AG09319 (cell line): ENCODE results near the gene DCLK1.

Experiments
- DNase-seq: peaks from one replicate; pipeline ENCODE4 v3.0.0-alpha.2; 2010; ENCODE audit warnings: low read depth; ENCODE audit errors: extremely low read depth
- TF ChIP-seq, protein P1 (sequence below): IDR thresholded peaks from 2 replicates; pipeline ENCODE4 v1.5.1; 2011; ENCODE audit warnings: low read depth, mild to moderate bottlenecking, inconsistent platforms, low read length, moderate library complexity

DCLK1 gene

DNA sequence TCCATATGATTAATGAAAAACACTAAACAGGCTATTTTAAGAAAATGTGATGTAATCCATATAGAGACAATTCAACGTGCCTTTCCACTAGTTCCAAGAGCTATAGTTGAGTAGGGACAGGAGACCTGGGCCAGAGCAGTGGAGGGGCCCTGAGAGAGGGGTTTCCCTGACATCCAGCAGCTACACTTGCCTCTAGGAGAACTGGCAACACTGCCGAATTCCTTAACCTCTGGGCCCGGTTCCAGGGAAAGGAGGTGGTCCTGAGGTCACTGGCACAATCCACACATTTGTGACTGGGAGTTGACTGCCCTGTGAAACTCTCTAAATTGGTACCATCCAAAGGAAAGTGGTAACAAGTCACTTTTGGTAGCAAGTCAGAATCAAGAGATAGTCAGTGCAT lies 264.4 kb downstream of the DCLK1 start:
- TF ChIP-seq, protein P1, sequence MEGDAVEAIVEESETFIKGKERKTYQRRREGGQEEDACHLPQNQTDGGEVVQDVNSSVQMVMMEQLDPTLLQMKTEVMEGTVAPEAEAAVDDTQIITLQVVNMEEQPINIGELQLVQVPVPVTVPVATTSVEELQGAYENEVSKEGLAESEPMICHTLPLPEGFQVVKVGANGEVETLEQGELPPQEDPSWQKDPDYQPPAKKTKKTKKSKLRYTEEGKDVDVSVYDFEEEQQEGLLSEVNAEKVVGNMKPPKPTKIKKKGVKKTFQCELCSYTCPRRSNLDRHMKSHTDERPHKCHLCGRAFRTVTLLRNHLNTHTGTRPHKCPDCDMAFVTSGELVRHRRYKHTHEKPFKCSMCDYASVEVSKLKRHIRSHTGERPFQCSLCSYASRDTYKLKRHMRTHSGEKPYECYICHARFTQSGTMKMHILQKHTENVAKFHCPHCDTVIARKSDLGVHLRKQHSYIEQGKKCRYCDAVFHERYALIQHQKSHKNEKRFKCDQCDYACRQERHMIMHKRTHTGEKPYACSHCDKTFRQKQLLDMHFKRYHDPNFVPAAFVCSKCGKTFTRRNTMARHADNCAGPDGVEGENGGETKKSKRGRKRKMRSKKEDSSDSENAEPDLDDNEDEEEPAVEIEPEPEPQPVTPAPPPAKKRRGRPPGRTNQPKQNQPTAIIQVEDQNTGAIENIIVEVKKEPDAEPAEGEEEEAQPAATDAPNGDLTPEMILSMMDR: no peak
- no peak for DNase-seq

DNA sequence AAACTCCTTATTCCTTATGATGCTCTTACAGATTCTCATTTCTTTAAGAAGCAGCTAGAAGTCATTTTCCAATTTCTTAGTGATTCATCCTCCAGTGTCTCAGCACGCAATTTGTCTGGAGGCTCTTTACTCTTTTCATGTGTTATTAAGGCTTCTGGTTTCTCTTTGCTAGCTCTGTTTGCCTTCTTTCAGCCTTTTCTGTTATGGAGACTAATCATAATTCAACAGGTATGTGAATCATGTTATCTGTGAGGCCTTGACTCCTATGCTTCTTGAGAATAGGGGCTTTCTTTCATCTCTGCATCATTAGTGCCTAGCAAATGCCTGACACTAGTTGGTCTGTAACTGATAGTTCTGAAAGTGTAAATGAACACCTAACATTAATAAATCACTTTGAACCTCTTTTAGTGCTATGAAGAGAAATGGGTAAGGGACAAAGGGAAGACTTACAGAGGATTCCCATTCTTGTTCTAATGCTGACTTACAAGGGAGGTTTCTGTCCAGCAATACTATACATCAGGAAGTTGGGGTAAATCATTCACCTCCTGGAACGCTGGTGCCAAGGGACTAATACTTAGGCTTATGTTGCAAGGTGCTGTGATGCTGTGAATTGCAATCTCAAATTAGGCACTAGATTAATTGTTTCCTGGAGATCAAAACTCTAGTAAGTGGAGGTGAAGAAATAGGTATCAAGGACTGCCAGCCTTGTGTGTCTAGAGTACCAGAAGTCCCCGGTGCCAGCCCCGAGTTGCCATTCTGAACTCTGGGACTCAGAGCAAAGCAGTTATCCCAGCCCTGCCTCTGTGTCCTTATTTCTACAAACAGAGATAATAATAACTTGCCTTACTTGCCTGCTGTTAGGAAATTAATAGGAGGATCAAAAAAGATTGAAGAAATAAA lies 265.6 kb downstream of the DCLK1 start:
- DNase-seq: no peak
- TF ChIP-seq, protein P1: no peak

DNA sequence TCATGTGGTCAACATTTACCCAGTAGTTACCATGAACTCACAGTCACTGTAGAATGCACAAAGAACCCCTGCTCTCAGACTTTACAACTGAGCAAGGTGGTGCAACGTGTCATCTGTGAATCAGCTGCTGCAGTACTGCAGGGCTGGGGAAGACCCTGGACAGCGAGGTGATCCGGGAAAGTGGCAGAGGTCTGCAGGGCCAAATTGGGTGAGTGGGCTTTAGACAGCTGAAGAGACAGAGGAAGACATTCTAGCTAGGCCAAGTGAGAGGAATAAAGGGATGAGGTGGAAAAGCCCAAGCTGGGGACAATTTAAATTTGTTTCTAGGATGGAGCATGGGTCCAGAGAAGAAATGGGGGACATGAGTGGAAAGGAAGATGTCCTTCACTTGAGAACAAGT lies 270.5 kb downstream of the DCLK1 start:
- no peak for DNase-seq
- TF ChIP-seq, protein P1: no peak

DNA sequence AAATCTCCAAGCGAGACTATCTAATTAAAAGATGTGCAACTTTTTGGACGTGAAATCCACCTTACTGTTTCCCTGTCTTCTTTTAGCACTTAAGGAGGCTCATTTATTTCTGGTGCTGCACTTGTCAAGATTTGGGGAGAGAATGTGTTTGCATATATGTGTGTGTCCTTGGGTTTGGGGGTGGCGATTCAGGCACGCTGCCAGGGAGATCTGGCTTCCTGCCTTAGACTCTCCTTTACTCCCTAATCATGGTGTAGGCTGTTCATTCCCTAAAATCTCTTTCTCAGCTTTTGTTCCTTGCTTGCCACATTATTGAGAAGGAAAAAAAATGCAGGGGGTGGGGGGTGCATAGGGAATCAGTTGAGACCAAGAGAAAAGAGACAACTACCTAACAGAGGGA lies 271.2 kb downstream of the DCLK1 start:
- TF ChIP-seq, protein P1: no peak

DNA sequence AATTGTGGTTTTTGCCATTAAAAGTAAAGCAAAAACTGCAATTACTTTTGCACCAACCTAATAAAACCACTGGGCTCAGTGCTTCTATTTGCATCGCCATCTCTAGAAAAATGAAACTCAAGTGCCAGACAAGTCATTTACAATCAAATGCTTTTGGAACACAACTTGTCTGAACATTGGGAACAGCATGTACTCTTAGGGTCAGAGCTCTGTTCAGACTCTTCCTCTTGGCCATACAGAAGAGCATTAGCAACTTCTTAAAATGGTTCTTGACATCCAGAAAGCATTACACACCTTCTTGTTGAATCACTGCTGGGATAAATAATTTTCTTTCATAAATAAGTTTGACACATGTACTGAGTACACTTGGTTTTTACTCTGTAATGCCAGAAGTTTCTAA lies 272.5 kb downstream of the DCLK1 start:
- no peak for DNase-seq
- TF ChIP-seq, protein P1: no peak

More for the DNA sequence above, 271.2 kb downstream of the DCLK1 start:
- no peak for DNase-seq

DNA sequence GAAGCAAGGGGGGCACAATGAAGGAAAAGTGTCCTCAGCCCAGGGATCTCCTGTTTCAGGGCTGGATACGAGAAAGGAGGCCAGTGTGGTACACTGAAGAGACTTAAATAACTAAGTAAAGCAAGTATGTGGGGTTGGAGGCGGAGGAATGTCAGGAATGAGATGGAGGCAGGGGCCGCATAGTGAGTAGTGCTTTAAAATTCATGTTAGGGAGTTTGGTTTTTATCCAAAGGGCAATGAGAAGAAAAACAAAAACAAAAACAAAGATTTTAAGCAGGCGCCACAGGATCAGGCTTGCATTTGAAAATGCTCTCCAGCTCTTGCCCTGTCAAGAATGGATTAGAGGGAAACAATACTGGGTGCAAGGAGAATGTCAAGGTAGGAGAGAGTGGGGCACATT lies 273.4 kb downstream of the DCLK1 start:
- no peak for DNase-seq
- TF ChIP-seq, protein P1: no peak

DNA sequence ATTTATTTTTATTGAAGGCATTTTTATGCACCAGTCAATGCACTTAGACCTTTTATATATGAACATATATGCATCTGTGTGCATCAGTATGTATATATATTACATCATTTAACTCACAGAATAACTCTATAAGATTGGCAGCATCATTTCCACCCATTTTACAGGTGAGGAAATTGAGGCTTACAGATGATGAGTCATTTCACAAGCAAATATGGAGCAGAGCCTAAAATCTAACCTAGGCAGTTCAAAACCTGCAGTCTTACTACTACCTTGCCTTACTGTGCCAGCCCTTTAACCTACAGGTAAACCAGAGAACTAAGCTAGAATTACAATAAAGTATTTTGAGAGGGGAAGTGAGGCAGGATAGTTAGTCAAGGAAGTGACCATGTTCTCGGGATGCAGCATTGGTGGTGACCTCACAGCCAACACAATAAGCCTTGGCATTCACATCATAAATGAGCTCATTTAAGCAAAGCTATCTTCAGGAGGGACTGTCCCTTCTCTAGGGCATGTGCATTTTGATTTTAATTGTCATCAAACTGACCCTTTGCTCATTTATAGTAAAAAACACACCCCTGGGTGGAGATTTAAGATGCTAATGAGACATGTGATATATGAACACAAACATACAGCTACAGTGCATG lies 274.3 kb downstream of the DCLK1 start:
- TF ChIP-seq, protein P1: no peak
- no peak for DNase-seq
